Muscle of back (tissue), 11 donors: ENCODE measurements around the gene DENND2A. TPM values are rescaled to one million over a fixed set of nuclear protein-coding genes. Genes with fewer than 3 reads are reported as not detected.
"Not testable (repeated sequence)": the region's sequence is repeated elsewhere in the genome, so short reads cannot be mapped to it uniquely, and the experiment has no call there.

ENCODE experiments used
- DNase-seq, 3 donors: peaks; one replicate each; pipeline versions ENCODE4 v3.0.0 to v3.0.0-alpha.2; 2013
- polyA plus RNA-seq, 10 donors: library from polyadenylated mRNA; unstranded; fragments of 120-200 nt; gene quantifications; one replicate each; pipeline ENCODE4 v1.2.1, GENCODE V29; 2013; ENCODE audit not compliant: insufficient read length in 10 of 10

Gene DENND2A
- polyA plus RNA-seq, 10 donors: 43.9 to 76.9 (median 47.8) TPM

- peak in 1 of 3 donors; percentile 63 for DNase-seq
These were observed 34.5 kb upstream of the DENND2A start for GRCh38 chr7:140674899-140675701.

GRCh38 chr7:140674356-140674800 is 33.8 kb upstream of the DENND2A start:
- no peak for DNase-seq

DNA sequence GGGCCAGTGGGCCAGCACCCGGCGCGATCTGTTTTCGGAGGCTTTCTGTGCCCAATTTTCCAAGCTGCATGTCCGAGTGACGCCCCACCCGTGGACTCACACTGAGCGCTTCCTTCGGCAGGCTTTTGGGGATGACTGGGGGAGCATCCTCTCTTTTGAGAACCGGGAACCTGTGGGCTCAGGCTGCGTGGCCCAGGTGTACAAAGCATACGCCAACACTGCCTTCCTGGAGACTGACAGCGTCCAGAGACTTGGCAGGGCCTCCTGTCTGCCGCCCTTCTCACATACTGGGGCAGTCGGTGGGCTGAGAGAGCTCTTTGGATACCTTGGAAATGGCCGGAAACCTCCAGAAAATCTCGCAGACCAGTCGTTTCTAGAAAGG is 33.2 kb upstream of the DENND2A start:
- peak in 1 of 3 donors; percentile 34 for DNase-seq

- DNase-seq: peak in 1 of 3 donors; percentile 79
These were observed 32.6 kb upstream of the DENND2A start for GRCh38 chr7:140673063-140673773.

DNA sequence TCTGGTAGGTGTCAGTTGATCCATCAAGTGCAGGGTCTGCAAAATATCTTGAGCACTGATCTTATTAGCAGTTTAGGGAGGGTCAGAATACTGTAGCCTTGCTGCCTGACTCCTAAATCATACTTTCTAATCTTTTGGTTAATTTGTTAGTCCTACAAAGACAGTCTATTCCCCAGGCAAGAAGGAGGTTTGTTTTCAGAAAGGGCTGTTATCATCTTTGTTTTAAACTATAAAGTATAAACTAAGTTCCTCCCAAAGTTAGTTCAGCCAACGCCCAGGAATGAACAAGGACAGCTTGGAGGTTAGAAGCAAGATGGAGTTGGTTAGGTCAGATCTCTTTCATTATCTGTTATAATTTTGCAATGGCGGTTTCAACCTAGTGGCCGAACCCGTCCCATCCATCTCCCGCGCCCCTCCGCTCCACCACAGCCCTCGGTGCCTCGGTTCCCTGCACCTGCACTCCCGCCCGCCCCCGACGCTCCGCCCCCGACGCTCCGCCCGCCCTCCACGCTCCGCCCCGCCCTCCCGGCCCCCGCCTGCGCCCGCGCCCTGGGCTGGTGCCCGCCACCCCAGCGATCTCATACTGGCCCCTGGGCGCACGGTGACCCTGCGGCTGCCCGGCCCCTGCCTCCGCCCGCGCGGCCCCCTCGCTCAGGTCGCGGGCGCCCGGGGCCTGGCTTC is 31.9 kb upstream of the DENND2A start, which contains the start of gene ADCK2:
Gene ADCK2 (plus strand): TSS at position 564 of the 681 bp plus-strand sequence. CDS start 386 bp downstream, outside the sequence.
- peak in 2 of 3 donors; percentile 54 to 74 for DNase-seq

- DNase-seq: no peak
These were observed 31.4 kb upstream of the DENND2A start for GRCh38 chr7:140671966-140672365.

DNA sequence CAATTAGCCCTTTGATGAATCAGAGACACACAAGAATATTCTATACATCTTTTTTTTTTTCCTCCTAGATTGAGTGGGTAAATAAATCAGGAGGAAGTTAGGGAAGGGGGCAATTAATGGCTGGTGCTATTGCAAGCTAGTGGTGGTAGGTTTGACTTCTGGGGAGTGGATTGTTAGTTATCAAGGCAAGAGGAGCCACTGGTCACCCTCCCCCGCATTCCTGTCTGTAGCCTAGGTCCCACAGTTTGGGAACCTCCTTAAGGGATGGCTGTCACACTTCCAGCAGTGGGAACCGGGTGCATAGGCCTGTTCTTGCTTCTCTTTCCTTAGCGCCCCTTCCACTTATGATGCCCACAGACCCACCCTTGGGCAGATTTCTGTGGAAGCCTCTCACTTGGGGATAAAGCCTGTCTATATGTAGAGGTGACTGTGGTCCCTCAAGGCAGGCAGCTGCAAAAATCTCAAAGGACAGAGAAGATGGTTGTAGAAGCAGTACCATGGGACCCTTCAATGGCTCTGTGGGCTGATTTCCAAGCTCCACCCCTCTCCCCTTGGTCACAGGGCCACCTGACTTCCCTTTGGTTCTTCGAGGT is 29.8 kb upstream of the DENND2A start:
- no peak for DNase-seq

GRCh38 chr7:140669862-140670261 is 29.2 kb upstream of the DENND2A start:
- DNase-seq: not testable (repeated sequence)

- no peak for DNase-seq
These were observed 28.7 kb upstream of the DENND2A start for GRCh38 chr7:140669352-140669751.

DNA sequence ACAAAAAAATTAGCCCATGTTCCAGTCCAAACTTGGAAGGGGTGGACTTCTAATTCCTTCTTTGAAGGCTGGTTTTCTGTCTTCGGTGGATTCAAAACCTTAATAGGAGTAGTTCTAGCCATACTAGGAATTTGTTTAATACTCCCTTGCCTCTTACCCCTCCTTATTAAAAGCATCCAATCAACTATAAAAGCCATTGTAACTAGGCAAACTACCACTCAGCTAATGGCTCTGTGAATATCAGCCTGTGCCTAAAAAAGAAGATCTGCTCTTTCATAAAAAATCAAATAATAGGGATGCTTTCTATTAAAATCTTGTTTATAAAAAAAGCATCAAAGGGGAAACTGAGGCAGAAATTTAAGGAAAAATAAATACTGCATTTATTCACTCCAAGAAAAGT is 28.0 kb upstream of the DENND2A start:
- no peak for DNase-seq

DNA sequence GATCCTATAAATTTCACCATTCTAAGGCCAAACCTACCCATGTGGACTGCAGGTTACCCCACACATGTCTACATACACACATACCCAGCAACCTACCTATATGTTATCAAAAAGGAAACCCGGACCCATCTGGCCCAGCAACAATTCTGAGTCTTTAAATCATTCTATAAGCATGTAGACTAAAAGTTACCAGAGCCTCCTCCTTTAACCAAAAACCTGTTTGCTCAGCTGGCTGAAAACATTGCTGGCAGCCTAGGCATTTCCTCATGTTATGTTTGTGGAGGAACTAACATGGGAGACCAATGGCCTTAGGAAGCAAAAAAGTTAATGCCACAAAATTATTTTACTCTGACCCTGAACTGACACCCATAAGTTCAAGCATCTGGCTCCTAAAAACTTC is 26.9 kb upstream of the DENND2A start:
- DNase-seq: no peak

GRCh38 chr7:140662938-140663337 is 22.3 kb upstream of the DENND2A start:
- not testable (repeated sequence) for DNase-seq

GRCh38 chr7:140661124-140661523 is 20.5 kb upstream of the DENND2A start:
- no peak for DNase-seq

GRCh38 chr7:140659856-140660255 is 19.2 kb upstream of the DENND2A start:
- DNase-seq: peak in 1 of 3 donors; percentile 45

GRCh38 chr7:140657891-140658290 is 17.3 kb upstream of the DENND2A start:
- no peak for DNase-seq

DNA sequence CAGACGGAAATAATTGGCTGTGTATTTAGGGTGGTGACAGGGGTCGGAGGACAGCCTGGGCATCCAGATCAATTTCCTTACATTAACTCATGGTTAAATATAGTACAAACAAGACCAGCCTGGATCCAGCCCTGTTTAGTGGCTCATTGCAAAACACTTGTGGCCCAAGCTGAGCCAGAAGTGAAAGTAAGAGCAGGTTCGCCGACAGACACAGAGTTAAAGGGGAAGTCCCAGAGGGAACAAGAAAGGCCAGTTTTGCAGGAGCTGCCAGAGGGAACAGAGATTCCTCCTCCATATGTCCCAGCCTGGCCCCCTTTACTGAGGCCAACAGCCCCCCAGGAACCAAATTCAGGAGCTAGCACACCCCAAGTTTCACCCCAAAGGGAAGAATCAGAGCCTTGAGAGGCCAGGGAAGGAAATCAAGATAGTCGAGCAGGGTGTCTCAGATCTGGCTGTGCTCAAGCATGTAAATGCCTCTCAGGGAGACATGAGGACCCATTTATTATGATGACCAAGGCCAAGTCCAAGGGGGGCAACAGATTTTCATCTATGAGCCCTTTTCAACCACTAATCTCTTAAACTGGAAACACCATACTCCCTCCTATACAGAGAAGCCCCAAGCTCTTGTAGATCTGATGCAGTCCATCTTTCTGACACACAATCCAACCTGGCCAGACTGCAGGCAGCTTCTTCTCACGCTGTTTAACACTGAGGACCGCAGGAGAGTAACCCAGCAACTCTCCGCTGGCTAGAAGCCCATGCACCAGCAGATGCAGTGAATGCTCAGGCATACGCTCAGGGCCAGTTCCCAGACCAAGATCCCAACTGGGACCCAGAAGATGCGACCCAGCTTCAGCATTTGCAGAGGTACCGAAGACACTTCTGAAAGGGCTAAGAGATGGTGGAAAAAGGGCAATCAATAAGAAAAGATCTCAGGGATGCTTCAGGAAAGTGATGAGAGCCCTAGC is 16.2 kb upstream of the DENND2A start:
- peak in 1 of 3 donors; percentile 73 for DNase-seq

DNA sequence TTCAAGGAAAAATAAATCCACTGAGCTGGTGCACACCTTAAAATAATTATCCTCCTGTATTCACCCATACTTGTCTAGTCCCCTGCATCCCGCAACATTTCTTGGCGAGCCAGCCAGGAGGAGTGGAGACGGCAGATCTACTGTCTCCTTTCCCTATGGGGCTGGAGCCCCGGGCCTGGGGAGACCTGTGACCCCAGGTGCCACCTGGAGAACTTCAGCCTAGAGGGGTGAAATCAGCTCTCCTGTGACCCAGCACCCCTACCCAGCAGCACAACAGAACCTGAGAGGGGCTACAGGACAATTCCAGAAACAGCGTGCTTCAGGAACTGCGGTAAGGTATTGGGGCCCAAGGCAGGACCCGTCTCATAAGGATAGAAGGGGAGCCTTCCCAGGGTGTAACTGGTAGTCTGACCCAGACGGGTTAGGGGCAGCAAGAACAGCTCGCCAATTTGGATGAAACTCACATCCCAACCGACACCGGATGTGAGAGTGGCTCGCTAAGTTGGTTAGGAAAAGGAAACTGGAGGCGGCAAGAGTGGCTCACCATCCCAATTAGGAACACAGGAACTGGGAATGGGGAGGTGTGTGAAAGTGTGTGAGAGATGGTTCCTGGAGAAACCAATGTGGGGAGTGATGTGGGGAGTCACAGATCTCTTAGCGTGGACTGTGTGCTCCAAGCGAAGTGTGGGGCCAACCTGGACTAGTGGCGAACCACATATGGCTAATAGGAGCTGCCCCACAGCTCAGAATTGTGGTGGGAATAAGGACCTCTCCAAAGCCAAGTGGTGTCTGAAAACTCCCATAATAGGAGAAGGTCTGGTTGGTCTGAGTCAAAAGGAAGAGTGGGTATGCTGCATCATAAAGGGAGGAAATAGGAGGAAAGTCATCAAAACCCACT is 15.1 kb upstream of the DENND2A start:
- DNase-seq: no peak

- no peak for DNase-seq
These were observed 14.0 kb upstream of the DENND2A start for GRCh38 chr7:140654661-140655060.

- DNase-seq: no peak
These were observed 13.4 kb upstream of the DENND2A start for GRCh38 chr7:140654109-140654387.
